HEK293 (cell line): ENCODE measurements around the gene MLN.

ENCODE experiments used
- GFI1B ChIP-seq: fragments of 450-650 bp; formaldehyde crosslinking; IDR thresholded peaks from 2 replicates; pipeline ENCODE4 v1.5.1; 2016; ENCODE audit warnings: missing biosample characterization, missing genetic modification characterization
- ZNF324 ChIP-seq: fragments of 450-650 bp; formaldehyde crosslinking; IDR thresholded peaks from 2 replicates; pipeline ENCODE4 v1.5.1; 2016; ENCODE audit warnings: missing biosample characterization, missing genetic modification characterization
- ZNF398 ChIP-seq: fragments of 450-650 bp; formaldehyde crosslinking; IDR thresholded peaks from 2 replicates; pipeline ENCODE4 v1.5.1; 2017; ENCODE audit warnings: missing biosample characterization, missing genetic modification characterization
- ZNF792 ChIP-seq: fragments of 450-650 bp; formaldehyde crosslinking; IDR thresholded peaks from 2 replicates; pipeline ENCODE4 v1.5.1; 2016; ENCODE audit warnings: missing biosample characterization, missing genetic modification characterization

- TF ChIP-seq ZNF792 (tag by site-specific recombination) (no peak), GFI1B (no peak), ZNF324 (tag by site-specific recombination) (no peak), ZNF398 (tag by site-specific recombination) (no peak)
Observed at GRCh38 chr6:33849500-33850075, 45.8 kb upstream of the MLN start.
